Retina (tissue), 1 donor: ENCODE results near the gene UQCC5.

ENCODE experiments used
- DNase-seq: peaks from one replicate; pipeline ENCODE4 v3.0.0-alpha.2; 2016

The UQCC5 gene

GRCh38 chr3:52536369-52537164 lies at the start of gene UQCC5:
UQCC5 (plus strand) TSS chr3:52536605; CDS start chr3:52536756, 151 bp downstream.
- peak; percentile 95 for DNase-seq

- no peak for DNase-seq
Measured at GRCh38 chr3:52487050-52487787, 49.2 kb upstream of the UQCC5 start.

GRCh38 chr3:52487788-52488691 lies 48.4 kb upstream of the UQCC5 start:
- no peak for DNase-seq

GRCh38 chr3:52488746-52489145 lies 47.7 kb upstream of the UQCC5 start:
- DNase-seq = no peak

GRCh38 chr3:52489453-52489852 lies 47.0 kb upstream of the UQCC5 start:
- no peak for DNase-seq

GRCh38 chr3:52490035-52490938 lies 46.1 kb upstream of the UQCC5 start:
- no peak for DNase-seq

GRCh38 chr3:52490939-52491526 lies 45.4 kb upstream of the UQCC5 start:
- no peak for DNase-seq

- DNase-seq = no peak
Measured at GRCh38 chr3:52492059-52492458, 44.3 kb upstream of the UQCC5 start.

GRCh38 chr3:52493232-52494017 lies 43.0 kb upstream of the UQCC5 start:
- DNase-seq = no peak

- no peak for DNase-seq
Measured at GRCh38 chr3:52494445-52494844, 42.0 kb upstream of the UQCC5 start.

GRCh38 chr3:52494886-52495495 lies 41.4 kb upstream of the UQCC5 start, which contains the start of gene STAB1:
STAB1 (plus strand) TSS chr3:52495338; CDS start chr3:52495414, 76 bp downstream.
- DNase-seq = no peak

GRCh38 chr3:52495777-52496602 lies 40.4 kb upstream of the UQCC5 start:
- no peak for DNase-seq

GRCh38 chr3:52498137-52499054 lies 38.0 kb upstream of the UQCC5 start:
- no peak for DNase-seq

- DNase-seq = no peak
Measured at GRCh38 chr3:52501046-52501445, 35.4 kb upstream of the UQCC5 start.

GRCh38 chr3:52502001-52502400 lies 34.4 kb upstream of the UQCC5 start:
- no peak for DNase-seq

- no peak for DNase-seq
Measured at GRCh38 chr3:52502808-52503350, 33.5 kb upstream of the UQCC5 start.

- DNase-seq = no peak
Measured at GRCh38 chr3:52503788-52504424, 32.5 kb upstream of the UQCC5 start.
